SH-SY5Y (cell line): Measurements from ENCODE around the gene XYLT1.

Experiments
- GATA2 ChIP-seq: IDR thresholded peaks from 2 replicates; pipeline ENCODE4 v1.6.1; 2011; ENCODE audit warnings: mild to moderate bottlenecking, low read depth, low read length
- GATA3 ChIP-seq: IDR thresholded peaks from 2 replicates; pipeline ENCODE4 v1.6.1; 2011; ENCODE audit warnings: low read depth, mild to moderate bottlenecking, low read length, moderate library complexity

Gene XYLT1

GRCh38 chr16:17135439-17135838 lies 335.3 kb downstream of the XYLT1 start:
- TF ChIP-seq GATA2 = no peak
- TF ChIP-seq GATA3 = no peak

DNA sequence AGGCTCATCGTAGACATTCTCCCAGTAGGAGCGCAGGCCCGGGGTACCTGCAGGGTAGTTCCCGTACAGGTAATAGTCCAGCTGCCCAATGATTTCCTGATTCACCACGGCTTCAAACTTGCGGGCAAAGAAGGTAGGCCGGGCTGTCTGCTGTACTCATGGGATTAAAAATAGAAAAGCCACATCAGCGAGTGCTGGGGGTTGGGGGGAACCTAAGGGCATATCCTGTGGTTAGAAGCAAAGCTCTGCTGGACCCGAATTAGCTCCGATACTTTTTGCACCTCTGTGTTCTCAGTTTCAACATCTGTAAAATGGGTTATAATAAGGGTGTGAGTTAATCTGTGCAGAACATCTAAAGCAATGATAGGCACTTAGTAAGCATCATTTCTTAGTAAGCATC lies 336.2 kb downstream of the XYLT1 start:
- no peak for TF ChIP-seq GATA2
- no peak for TF ChIP-seq GATA3

DNA sequence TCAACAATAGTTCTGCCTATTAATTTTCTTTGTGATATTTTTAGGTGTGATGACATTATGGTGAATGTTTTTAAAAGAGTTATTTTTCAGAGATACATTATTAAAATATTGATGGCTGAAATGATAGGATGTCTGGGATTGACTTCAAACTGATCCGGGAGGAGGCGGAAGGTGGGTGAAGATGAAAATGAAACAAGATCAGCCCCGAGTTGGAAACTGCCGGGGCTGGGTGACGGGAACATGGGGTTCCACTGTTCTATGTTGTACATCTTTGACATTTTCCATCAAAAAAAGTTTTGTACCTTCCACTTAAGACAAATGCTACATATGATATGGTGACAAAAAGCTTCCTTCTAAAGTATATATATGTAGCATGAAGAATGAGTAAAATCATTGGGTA lies 336.9 kb downstream of the XYLT1 start:
- TF ChIP-seq GATA2 (no peak), GATA3 (no peak)

DNA sequence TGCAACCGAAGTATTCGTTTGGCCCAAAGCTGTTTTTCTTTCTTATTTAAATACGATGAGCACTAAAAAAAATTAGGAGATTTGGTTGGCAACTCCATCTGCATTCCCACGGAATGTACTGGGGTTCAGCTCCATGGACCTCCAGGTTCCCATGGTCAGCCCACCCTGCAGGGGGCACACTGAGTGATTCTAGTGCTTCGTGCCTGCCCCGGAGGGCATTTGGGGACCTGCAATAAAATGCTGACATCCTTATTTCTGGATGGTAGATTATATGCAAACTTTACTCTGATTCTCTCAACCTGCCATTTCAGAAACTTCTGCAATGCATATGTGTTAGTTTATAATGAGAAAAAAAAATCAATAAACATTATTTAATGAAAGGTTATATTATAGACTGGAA lies 339.4 kb downstream of the XYLT1 start:
- no peak for TF ChIP-seq GATA2
- TF ChIP-seq GATA3 = no peak

- TF ChIP-seq GATA2 (no peak), GATA3 (no peak)
These were observed 340.0 kb downstream of the XYLT1 start for GRCh38 chr16:17130733-17131132.

GRCh38 chr16:17129971-17130370 lies 340.8 kb downstream of the XYLT1 start:
- no peak for TF ChIP-seq GATA3
- no peak for TF ChIP-seq GATA2

GRCh38 chr16:17128791-17129190 lies 342.0 kb downstream of the XYLT1 start:
- no peak for TF ChIP-seq GATA3
- no peak for TF ChIP-seq GATA2

DNA sequence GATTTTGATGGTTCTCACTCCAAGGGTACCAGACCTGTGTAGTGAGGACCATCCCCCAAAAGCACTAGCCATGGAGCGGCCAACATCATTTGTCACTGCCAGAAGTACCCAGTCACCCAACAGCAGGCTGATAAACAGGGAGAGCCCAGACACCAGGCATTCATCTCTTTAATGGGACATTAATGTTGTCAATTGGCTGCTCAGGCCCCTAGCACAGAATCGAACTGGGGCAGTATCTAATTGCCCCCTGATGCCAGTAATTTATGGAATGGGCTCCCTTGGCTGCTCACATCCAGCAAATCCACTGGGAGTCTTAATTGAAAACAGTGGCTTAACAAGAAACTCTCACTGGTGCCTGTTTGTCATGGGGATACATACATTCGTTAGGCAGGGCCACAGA lies 344.6 kb downstream of the XYLT1 start:
- no peak for TF ChIP-seq GATA2

GRCh38 chr16:17125671-17126070 lies 345.1 kb downstream of the XYLT1 start:
- TF ChIP-seq GATA3 (no peak), GATA2 (no peak)

DNA sequence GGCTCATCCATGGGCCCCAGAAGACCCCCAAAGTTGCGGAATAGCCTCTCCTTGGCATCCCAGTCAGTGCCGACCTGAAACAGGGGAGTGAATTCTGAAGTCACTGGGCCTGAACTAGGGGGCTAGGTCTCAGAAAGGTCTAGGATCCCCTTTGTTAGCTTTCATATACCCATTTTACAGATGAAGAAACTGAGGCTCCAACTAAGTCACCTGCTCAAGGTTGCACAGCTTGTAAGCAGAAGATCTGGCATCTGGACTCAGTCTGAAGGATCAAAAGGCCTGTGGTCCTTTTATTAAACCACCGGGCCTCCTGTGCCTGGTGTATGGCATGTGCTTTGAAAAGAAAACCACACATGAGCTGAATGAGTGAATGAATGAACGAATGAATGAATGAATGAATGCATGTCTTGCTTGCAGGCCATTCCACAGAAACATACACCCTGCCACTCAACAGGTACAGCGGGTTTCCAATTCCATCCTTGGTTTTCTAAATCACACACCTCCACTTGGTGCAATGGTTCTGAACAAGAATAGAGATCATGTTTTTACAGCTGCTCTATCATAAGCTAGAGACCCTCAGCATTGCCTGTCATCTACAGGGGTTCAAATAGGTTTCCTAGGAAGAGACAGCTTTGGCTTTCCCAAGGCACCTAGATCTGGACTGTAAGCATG lies 352.7 kb downstream of the XYLT1 start:
- TF ChIP-seq GATA2 = no peak
- TF ChIP-seq GATA3 = no peak

GRCh38 chr16:17116595-17117322 lies 354.0 kb downstream of the XYLT1 start:
- TF ChIP-seq GATA2 = no peak
- TF ChIP-seq GATA3 = no peak

- no peak for TF ChIP-seq GATA3
- no peak for TF ChIP-seq GATA2
These were observed 361.3 kb downstream of the XYLT1 start for GRCh38 chr16:17109413-17109812.

- TF ChIP-seq GATA2 (no peak), GATA3 (no peak)
These were observed 362.2 kb downstream of the XYLT1 start for GRCh38 chr16:17108596-17108995.

DNA sequence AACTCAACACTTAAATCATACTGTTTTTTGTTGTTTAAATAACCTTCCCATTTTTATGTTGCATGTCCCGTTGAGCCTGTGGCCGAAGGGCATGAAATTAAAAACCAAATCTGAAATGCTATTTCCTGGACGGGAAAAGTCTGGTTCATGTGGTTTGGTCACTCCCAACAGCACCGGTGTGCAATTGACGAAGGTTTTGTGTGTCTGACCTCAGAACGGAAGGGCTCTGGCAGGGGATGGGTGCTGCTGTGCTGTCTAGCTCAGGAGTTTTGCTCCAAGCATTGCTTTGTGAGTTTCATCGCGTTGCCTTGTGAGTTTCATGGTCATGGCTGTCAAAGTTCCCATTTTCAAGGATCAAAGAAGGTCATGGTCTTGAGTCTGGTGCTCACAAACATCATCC lies 363.3 kb downstream of the XYLT1 start:
- no peak for TF ChIP-seq GATA3
- no peak for TF ChIP-seq GATA2

- TF ChIP-seq GATA2 (no peak), GATA3 (no peak)
These were observed 364.4 kb downstream of the XYLT1 start for GRCh38 chr16:17106243-17106791.
